GM12891 (cell line): ENCODE results near the gene DCDC1.

Experiments used
- DNase-seq: peaks from one replicate; pipeline ENCODE4 v3.0.0; 2011; ENCODE audit warnings: low spot score; ENCODE audit not compliant: insufficient read length
- FAIRE-seq: peaks from 2 replicates; lab custom pipeline; 2011; peaks lifted over from hg19 to GRCh38; lab: Jason Lieb, UNC
- PAX5 ChIP-seq: IDR thresholded peaks from 2 replicates; pipeline ENCODE4 v1.6.1; 2011; ENCODE audit warnings: low read length, moderate library complexity, mild to moderate bottlenecking; ENCODE audit not compliant: insufficient read depth, severe bottlenecking
- POLR2A ChIP-seq: IDR thresholded peaks from 2 replicates; pipeline ENCODE4 v1.6.1; 2011; ENCODE audit warnings: low read depth, low read length, control low read depth
- POLR2AphosphoS5 ChIP-seq: IDR thresholded peaks from 2 replicates; pipeline ENCODE4 v1.6.1; 2011; ENCODE audit warnings: low read depth, low read length, control low read depth
- POU2F2 ChIP-seq: IDR thresholded peaks from 2 replicates; pipeline ENCODE4 v1.6.1; 2011; ENCODE audit warnings: low read depth, mild to moderate bottlenecking, control low read depth, low read length, moderate library complexity
- SPI1 ChIP-seq: IDR thresholded peaks from 2 replicates; pipeline ENCODE4 v1.6.1; 2011; ENCODE audit warnings: low read depth, low read length, control low read depth
- TAF1 ChIP-seq: IDR thresholded peaks from 2 replicates; pipeline ENCODE4 v1.6.1; 2011; ENCODE audit warnings: low read depth, low read length, control low read depth

The DCDC1 gene

DNA sequence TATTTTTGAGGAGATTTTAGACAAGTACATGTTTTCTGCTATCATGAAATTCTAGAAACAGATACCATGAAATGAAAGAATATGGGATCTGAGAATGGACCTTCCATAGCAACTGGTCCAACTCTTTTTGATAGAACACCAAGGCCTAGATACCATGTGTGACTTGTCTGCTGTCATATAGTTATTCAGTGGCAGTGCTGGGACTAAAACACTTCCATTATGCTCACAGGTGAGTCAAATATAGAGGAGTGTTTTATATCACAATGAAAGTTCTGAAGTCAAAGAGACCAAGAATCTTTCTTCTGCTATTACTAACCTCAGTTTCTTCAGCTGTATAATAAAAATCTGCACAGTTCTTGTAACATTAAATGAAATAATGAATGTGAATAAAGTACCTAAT is 276.9 kb downstream of the DCDC1 start:
- no peak for DNase-seq
- TF ChIP-seq POLR2AphosphoS5 = no peak
- TF ChIP-seq POLR2A = no peak
- no peak for TF ChIP-seq PAX5
- TF ChIP-seq TAF1 = no peak
- TF ChIP-seq POU2F2 = no peak
- no peak for TF ChIP-seq SPI1
- FAIRE-seq = no peak

DNA sequence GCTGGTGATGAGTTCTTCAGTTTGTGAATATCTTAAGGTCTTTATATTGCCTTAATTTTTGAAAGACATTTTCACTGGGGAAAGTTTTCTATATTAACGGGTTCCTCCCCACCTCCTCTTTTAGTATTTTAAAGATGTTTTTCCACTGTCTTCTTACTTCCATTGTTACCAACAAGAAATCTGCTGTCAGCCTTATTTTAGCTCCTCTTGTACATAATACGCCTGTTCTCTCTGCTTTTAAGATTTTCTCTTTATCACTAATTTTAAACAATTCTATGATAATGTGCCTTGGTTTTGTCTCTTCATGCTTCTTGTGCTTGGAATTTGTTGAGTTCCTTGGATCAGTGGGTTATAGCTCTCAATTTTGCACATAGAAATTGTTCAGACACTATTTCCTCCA is 280.4 kb downstream of the DCDC1 start:
- no peak for DNase-seq
- no peak for FAIRE-seq
- TF ChIP-seq POLR2A = no peak
- no peak for TF ChIP-seq TAF1
- TF ChIP-seq PAX5 = no peak
- TF ChIP-seq POU2F2 = no peak
- TF ChIP-seq POLR2AphosphoS5 = no peak
- TF ChIP-seq SPI1 = no peak

DNA sequence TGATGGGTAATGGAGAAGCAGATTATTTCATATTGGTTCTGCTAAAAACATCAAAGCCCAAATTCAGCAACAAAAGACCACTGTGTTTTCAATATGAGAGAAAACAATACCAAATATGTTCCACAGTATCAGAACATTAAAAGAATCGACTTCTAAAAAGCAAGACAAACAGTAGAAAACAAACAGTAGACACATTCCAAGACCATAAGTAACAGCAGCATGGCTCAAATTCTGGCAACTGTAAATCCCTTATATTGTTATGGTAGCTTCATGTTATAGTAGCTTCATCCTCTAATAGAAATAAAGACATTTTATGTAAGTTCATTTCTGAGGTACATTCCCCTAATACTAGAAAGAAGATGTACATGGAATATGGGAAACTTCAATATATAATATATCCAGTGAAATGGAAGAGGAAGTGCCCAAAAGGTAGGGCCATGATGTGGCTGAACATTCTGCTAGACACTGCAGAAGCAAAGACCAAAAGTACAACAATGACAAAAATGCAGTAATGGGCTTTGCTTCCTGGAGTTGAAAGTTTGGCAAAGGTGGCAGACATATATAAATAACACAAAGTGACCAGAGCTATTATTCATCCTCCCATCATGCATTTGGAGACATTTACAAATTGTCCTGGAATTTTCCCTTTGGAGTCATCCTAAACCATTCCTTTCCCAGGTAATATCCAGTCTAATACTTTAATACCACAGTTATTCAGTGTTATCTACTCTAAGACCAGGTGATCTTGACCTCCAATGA is 299.9 kb downstream of the DCDC1 start:
- TF ChIP-seq POLR2A (no peak), PAX5 (no peak), SPI1 (no peak), POLR2AphosphoS5 (no peak), POU2F2 (no peak), TAF1 (no peak)
- no peak for DNase-seq
- no peak for FAIRE-seq

DNA sequence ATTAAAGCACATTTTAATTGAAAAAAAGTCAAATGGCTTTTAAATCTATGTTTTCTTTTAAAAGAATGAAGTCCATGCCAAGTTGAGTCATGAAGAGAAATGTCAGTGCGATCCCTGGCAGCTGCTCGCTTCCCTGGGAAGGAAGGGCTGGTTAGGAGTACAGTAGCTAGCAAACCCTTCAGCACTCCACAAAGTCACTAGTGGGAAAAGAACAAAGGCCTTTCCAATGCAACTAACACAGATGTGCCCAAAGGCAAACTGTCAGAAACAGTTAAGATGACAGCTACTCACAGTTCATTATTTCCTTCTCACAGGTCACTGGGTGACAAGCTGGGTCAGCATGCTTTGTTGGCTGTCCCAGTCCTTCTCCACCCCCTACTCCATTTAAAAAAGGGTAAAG is 308.7 kb downstream of the DCDC1 start:
- no peak for DNase-seq
- TF ChIP-seq POLR2AphosphoS5 (no peak), POLR2A (no peak), PAX5 (no peak), POU2F2 (no peak), TAF1 (no peak), SPI1 (no peak)
- no peak for FAIRE-seq

DNA sequence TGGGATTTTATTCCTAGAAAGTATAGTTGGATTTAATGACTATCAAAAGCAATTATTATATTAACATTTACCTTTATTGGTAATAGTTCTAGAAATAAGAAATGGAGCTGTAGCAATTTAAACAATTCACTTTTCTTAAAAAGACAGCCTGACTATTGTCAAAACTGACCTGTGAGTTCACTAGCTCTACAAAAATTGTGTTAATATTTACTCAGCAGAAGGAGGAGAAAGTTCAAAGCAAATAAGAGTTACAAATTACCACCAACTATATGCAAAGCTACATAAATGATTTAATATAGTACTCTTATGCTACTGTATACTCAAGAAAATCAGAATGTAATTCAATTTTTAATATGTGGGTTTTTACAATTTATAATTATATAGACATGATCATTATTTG is 310.0 kb downstream of the DCDC1 start:
- no peak for FAIRE-seq

DNA sequence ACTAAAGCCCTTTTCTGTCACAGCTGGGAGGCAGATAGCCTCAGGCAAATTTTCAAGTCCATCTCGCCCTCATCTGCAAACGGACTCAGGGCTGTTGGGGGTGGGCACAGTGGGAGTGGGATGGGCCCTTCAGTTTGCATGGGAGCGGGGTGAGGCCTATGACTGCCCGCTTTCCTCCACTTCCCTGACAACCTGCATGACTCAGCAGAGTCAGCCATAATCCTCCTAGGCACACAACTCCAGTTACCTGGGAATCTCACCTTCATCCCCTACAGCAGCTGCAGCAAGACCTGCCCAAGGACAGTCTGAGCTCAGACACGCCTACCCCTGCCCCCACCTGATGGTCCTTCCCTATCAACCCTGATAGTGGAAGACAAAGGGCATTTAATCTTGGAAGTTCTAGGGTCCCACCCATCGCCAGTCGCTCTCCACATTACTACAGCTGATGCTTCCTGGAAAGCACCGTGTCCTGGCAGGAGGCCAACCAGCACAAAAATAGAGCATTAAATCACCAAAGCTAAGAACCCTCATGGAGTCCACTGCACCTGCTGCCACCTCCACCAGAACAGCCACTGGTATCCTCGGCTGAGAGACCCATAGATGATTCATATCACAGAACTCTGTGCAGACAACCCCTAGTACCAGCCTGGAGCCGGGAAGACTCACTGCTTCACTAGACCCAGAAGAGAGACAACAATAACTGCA is 319.3 kb downstream of the DCDC1 start:
- DNase-seq (no peak), FAIRE-seq (no peak)
- no peak for TF ChIP-seq POLR2A
- no peak for TF ChIP-seq SPI1
- TF ChIP-seq POLR2AphosphoS5 = no peak
- no peak for TF ChIP-seq POU2F2
- TF ChIP-seq PAX5 = no peak
- TF ChIP-seq TAF1 = no peak

More for the DNA sequence above, 310.0 kb downstream of the DCDC1 start:
- TF ChIP-seq TAF1 = no peak
- no peak for TF ChIP-seq POLR2AphosphoS5
- no peak for DNase-seq

- no peak for FAIRE-seq
These were observed 324.2 kb downstream of the DCDC1 start for GRCh38 chr11:31045335-31045734.

GRCh38 chr11:31030138-31030792 is 339.3 kb downstream of the DCDC1 start:
- TF ChIP-seq TAF1 (no peak), POLR2A (no peak)
- no peak for DNase-seq
- no peak for FAIRE-seq

More at GRCh38 chr11:31045335-31045734, 324.2 kb downstream of the DCDC1 start:
- TF ChIP-seq SPI1 (no peak), PAX5 (no peak), POLR2AphosphoS5 (no peak), POU2F2 (no peak), TAF1 (no peak), POLR2A (no peak)
- DNase-seq = no peak

GRCh38 chr11:31026315-31026714 is 343.2 kb downstream of the DCDC1 start:
- FAIRE-seq = no peak
- no peak for DNase-seq
- no peak for TF ChIP-seq POU2F2
